GM23248 (cell line): ENCODE data around the gene LIMS2.

Experiments
- EZH2 ChIP-seq: fragments of 200-600 bp; sonication (generic); IDR thresholded peaks from 2 replicates; pipeline ENCODE4 v1.6.1; 2018; ENCODE audit warnings: antibody characterized with exemption, mild to moderate bottlenecking; ENCODE audit not compliant: insufficient read depth, poor library complexity, severe bottlenecking
- EZH2phosphoT487 ChIP-seq: fragments of 200-600 bp; sonication (generic); IDR thresholded peaks from 2 replicates; pipeline ENCODE4 v1.6.1; 2018; ENCODE audit warnings: antibody characterized with exemption, moderate library complexity, mild to moderate bottlenecking, low read depth; ENCODE audit not compliant: insufficient read depth

GRCh38 chr2:127593228-127594115 lies 81.9 kb downstream of the LIMS2 start:
- TF ChIP-seq EZH2 (no peak), EZH2phosphoT487 (no peak)
